OCI-LY7 (cell line): Measurements from ENCODE around the gene IGSF23. TPM values are rescaled to one million over a fixed set of nuclear protein-coding genes. Genes with fewer than 3 reads are reported as not detected.

Experiments
- BruUV-seq: library from RNA; stranded (reverse); fragments of 400-500 nt; replicated peaks from 2 replicates; lab custom pipeline; 2021; lab: Mats Ljungman, UMichigan
- CTCF ChIA-PET: fragments of 300-600 bp; sonication (Branson Sonifier 250); formaldehyde crosslinking; loops from one replicate; lab custom pipeline; 2022; ENCODE audit warnings: antibody characterized with exemption; ENCODE audit not compliant: unreplicated experiment; lab: Charles Lee
- POLR2A ChIA-PET: fragments of 300-600 bp; sonication (Branson Sonifier 250); formaldehyde crosslinking; loops from one replicate; lab custom pipeline; 2022; ENCODE audit warnings: antibody characterized with exemption; lab: Charles Lee
- DNase-seq: peaks from one replicate; pipeline ENCODE4 v3.0.0-alpha.2; 2015; ENCODE audit warnings: low spot score
- H2AFZ ChIP-seq: fragments of 200-600 bp; sonication (generic), shearing (Covaris generic); 2 replicates; pipeline ENCODE4 v1.6.1; 2014; ENCODE audit warnings: mild to moderate bottlenecking, antibody characterized with exemption, low read length, moderate library complexity
- H3K27ac ChIP-seq: fragments of 200-600 bp; sonication (generic); 2 replicates; pipeline ENCODE4 v1.5.1; 2014; ENCODE audit warnings: mixed run types, low read depth, mild to moderate bottlenecking, moderate library complexity, low read length, inconsistent platforms; ENCODE audit not compliant: poor library complexity, severe bottlenecking
- H3K36me3 ChIP-seq: fragments of 200-600 bp; sonication (generic); 2 replicates; pipeline ENCODE4 v1.6.1; 2014; ENCODE audit warnings: mild to moderate bottlenecking, antibody characterized with exemption, low read length, moderate library complexity, mixed read lengths; ENCODE audit not compliant: insufficient read depth
- H3K4me1 ChIP-seq: fragments of 200-600 bp; sonication (generic); 2 replicates; pipeline ENCODE4 v1.5.1; 2014; ENCODE audit warnings: mild to moderate bottlenecking, low read length; ENCODE audit not compliant: insufficient read depth, poor library complexity, severe bottlenecking
- H3K4me2 ChIP-seq: fragments of 200-600 bp; sonication (generic); 2 replicates; pipeline ENCODE4 v1.6.1; 2014; ENCODE audit warnings: mild to moderate bottlenecking, low read length
- H3K4me3 ChIP-seq: fragments of 200-600 bp; sonication (generic); 2 replicates; pipeline ENCODE4 v1.5.1; 2014; ENCODE audit warnings: mild to moderate bottlenecking, low read depth, low read length; ENCODE audit not compliant: poor library complexity, severe bottlenecking
- H3K79me2 ChIP-seq: fragments of 200-600 bp; sonication (generic); 2 replicates; pipeline ENCODE4 v1.6.1; 2016; ENCODE audit warnings: low read depth, mild to moderate bottlenecking, low read length, moderate library complexity, mixed read lengths; ENCODE audit not compliant: insufficient read depth
- H3K9me2 ChIP-seq: fragments of 200-600 bp; sonication (generic); 2 replicates; pipeline ENCODE4 v1.6.1; 2016; ENCODE audit warnings: mild to moderate bottlenecking, low read length, mixed read lengths; ENCODE audit not compliant: insufficient read depth
- H3K9me3 ChIP-seq: fragments of 200-600 bp; sonication (generic); 2 replicates; pipeline ENCODE4 v1.6.1; 2014; ENCODE audit warnings: mild to moderate bottlenecking, mixed run types, low read length, mixed read lengths
- H4K20me1 ChIP-seq: fragments of 200-600 bp; sonication (generic); 2 replicates; pipeline ENCODE4 v1.6.1; 2014; ENCODE audit warnings: mild to moderate bottlenecking, antibody characterized with exemption, low read length, moderate library complexity, mixed read lengths; ENCODE audit not compliant: insufficient read depth
- EZH2phosphoT487 ChIP-seq: fragments of 200-600 bp; sonication (generic); IDR thresholded peaks from 2 replicates; pipeline ENCODE4 v1.6.1; 2018; ENCODE audit warnings: low read depth, borderline replicate concordance, mild to moderate bottlenecking, mixed run types, antibody characterized with exemption, low read length, moderate library complexity, mixed read lengths
- intact Hi-C: fragments of 100-400 bp; cut with micrococcal nuclease; formaldehyde crosslinking; loops from one replicate; pipeline ENCODE4 v1.10.0; 2022; ENCODE audit not compliant: unreplicated experiment
- total RNA-seq, 2 experiments: library from RNA; depleted of rRNA in 1 of 2; stranded (reverse); fragments of >200 nt in 1 of 2; shearing (Covaris generic) in 1 of 2; gene quantifications; 2 replicates each; pipeline ENCODE4 v1.2.3, GENCODE V29; 2014 to 2022
- TF ChIP-seq, protein P1 (sequence below): fragments of 200-600 bp; sonication (generic); conservative IDR thresholded peaks from 2 replicates; pipeline ENCODE4 v1.5.1; 2014; ENCODE audit warnings: mild to moderate bottlenecking, antibody characterized with exemption, low read length, moderate library complexity, mixed read lengths

Gene IGSF23
- total RNA-seq, 2 experiments from 2014 or later = not detected

DNA sequence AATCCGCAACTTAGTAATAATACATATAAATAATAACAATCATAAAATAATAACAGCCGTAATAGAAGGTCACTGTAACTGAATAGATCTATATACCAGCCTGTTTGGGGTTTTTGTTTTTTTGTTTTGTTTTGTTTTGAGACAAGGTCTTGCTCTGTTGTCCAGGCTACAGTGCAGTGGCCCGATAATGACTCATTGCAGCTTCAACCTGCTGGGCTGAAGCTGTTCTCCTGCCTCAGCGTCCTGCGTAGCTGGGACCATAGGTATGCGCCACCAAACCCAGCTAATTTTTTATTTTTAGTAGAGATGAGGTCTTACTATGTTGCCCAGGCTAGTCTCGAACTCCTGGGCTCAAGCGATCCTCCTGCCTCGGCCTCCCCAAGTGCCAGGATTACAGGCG lies 950 bp downstream of the IGSF23 start:
- Histone ChIP-seq H3K27ac (no peak overlapping the region), H3K4me3 (no peak overlapping the region), H4K20me1 (no peaks in the 10 kb centered on the region), H2AFZ (no peak overlapping the region), H3K9me2 (no peaks in the 10 kb centered on the region), H3K4me2 (no peak overlapping the region), H3K4me1 (no peaks in the 10 kb centered on the region), H3K9me3 (no peaks in the 10 kb centered on the region), H3K79me2 (no peaks in the 10 kb centered on the region), H3K36me3 (no peaks in the 10 kb centered on the region)
- ChIA-PET POLR2A (no interaction called here), CTCF (no interaction called here)
- intact Hi-C loops = no loop called here
- no peak for DNase-seq
- BruUV-seq = no TSS peak
- TF ChIP-seq, protein P1, sequence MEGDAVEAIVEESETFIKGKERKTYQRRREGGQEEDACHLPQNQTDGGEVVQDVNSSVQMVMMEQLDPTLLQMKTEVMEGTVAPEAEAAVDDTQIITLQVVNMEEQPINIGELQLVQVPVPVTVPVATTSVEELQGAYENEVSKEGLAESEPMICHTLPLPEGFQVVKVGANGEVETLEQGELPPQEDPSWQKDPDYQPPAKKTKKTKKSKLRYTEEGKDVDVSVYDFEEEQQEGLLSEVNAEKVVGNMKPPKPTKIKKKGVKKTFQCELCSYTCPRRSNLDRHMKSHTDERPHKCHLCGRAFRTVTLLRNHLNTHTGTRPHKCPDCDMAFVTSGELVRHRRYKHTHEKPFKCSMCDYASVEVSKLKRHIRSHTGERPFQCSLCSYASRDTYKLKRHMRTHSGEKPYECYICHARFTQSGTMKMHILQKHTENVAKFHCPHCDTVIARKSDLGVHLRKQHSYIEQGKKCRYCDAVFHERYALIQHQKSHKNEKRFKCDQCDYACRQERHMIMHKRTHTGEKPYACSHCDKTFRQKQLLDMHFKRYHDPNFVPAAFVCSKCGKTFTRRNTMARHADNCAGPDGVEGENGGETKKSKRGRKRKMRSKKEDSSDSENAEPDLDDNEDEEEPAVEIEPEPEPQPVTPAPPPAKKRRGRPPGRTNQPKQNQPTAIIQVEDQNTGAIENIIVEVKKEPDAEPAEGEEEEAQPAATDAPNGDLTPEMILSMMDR = no peak

- Histone ChIP-seq H3K4me3 (no peak overlapping the region), H3K4me1 (no peaks in the 10 kb centered on the region), H3K36me3 (no peaks in the 10 kb centered on the region), H4K20me1 (no peaks in the 10 kb centered on the region), H3K79me2 (no peaks in the 10 kb centered on the region), H3K9me2 (no peaks in the 10 kb centered on the region), H3K9me3 (no peaks in the 10 kb centered on the region), H3K4me2 (no peak overlapping the region), H2AFZ (no peak overlapping the region), H3K27ac (no peak overlapping the region)
- DNase-seq = no peak
- POLR2A ChIA-PET = interaction anchor here (0.7 kb wide), 1 partner anchor 8 kb away, joined by 3 read pairs; no protein-coding TSS in a partner anchor
- CTCF ChIA-PET = interaction anchor here (0.6 kb wide), 1 partner anchor 213 kb away, joined by 5 read pairs; no protein-coding TSS in a partner anchor
- intact Hi-C loops = no loop called here
- no TSS peak for BruUV-seq
- TF ChIP-seq EZH2phosphoT487 = no peak
- TF ChIP-seq, protein P1 = no peak
Measured at GRCh38 chr19:44615863-44616247, 2.5 kb downstream of the IGSF23 start.

GRCh38 chr19:44617110-44617880 lies 3.9 kb downstream of the IGSF23 start:
- TF ChIP-seq EZH2phosphoT487 = no peak
- TF ChIP-seq, protein P1 = no peak
- no peaks in the 10 kb centered on the region for H3K9me2 ChIP-seq
- ChIA-PET POLR2A (interaction anchor here (0.8 kb wide), 1 partner anchor 46 kb away, joined by 6 read pairs; no protein-coding TSS in a partner anchor), CTCF (no interaction called here)
- no peak overlapping the region for H2AFZ ChIP-seq
- no peaks in the 10 kb centered on the region for H3K79me2 ChIP-seq
- H3K4me3 ChIP-seq = no peak overlapping the region
- no TSS peak for BruUV-seq
- no peak overlapping the region for H3K27ac ChIP-seq
- H3K4me1 ChIP-seq = no peaks in the 10 kb centered on the region
- H4K20me1 ChIP-seq = no peaks in the 10 kb centered on the region
- intact Hi-C loops = no loop called here
- no peak overlapping the region for H3K4me2 ChIP-seq
- H3K36me3 ChIP-seq = no peaks in the 10 kb centered on the region
- no peaks in the 10 kb centered on the region for H3K9me3 ChIP-seq
- DNase-seq = no peak
